Endothelial cell of umbilical vein (primary cell): Measurements from ENCODE around the gene PLA2R1. TPM values are rescaled to one million over a fixed set of nuclear protein-coding genes. Genes with fewer than 3 reads are reported as not detected.

Source experiments
- BruUV-seq: library from RNA; stranded (reverse); fragments of 400-500 nt; replicated peaks from 2 replicates; lab custom pipeline; 2021; lab: Mats Ljungman, UMichigan
- CTCF ChIA-PET: fragments of 300-600, 350-600 bp; sonication (Branson Sonifier 250); formaldehyde crosslinking; loops from one replicate; lab custom pipeline; 2021; ENCODE audit warnings: antibody characterized with exemption, inconsistent platforms; lab: Charles Lee
- POLR2A ChIA-PET: fragments of 300-600, 350-600 bp; sonication (Branson Sonifier 250); formaldehyde crosslinking; loops from one replicate; lab custom pipeline; 2021; ENCODE audit warnings: antibody characterized with exemption, inconsistent platforms; lab: Charles Lee
- DNase-seq: peaks from one replicate; pipeline ENCODE4 v3.0.0-alpha.2; 2011; ENCODE audit warnings: low read depth, low spot score
- FAIRE-seq: peaks from 2 replicates; lab custom pipeline; 2011; peaks lifted over from hg19 to GRCh38; lab: Jason Lieb, UNC
- H2AFZ ChIP-seq: 2 replicates; pipeline ENCODE4 v1.6.0; 2012; ENCODE audit warnings: low read depth, low read length, control low read depth, inconsistent platforms
- H3K27ac ChIP-seq: 2 replicates; pipeline ENCODE4 v1.5.1; 2011; ENCODE audit warnings: low read depth, mild to moderate bottlenecking, control low read depth, low read length, moderate library complexity; ENCODE audit not compliant: insufficient read depth
- H3K27me3 ChIP-seq, 2 experiments: 2 replicates each; pipeline versions ENCODE4 v1.6.0 to v1.6.1; 2011; ENCODE audit warnings: low read length in 2 of 2, mixed read lengths in 1 of 2; ENCODE audit not compliant: control insufficient read depth in 2 of 2, insufficient read depth in 2 of 2
- H3K36me3 ChIP-seq, 2 experiments: 2 replicates in 1 of 2; 3 replicates in 1 of 2; pipeline ENCODE4 v1.5.1; 2011; ENCODE audit warnings: low read length in 2 of 2, mild to moderate bottlenecking in 1 of 2, moderate library complexity in 1 of 2; ENCODE audit not compliant: control insufficient read depth in 2 of 2, insufficient read depth in 2 of 2; ENCODE audit errors: extremely low read depth in 1 of 2
- H3K4me1 ChIP-seq: 3 replicates; pipeline ENCODE4 v1.5.1; 2011; ENCODE audit warnings: mild to moderate bottlenecking, low read length; ENCODE audit not compliant: control insufficient read depth, insufficient read depth; ENCODE audit errors: extremely low read depth
- H3K4me2 ChIP-seq: 2 replicates; pipeline ENCODE4 v1.6.1; 2011; ENCODE audit warnings: low read length, control low read depth, mixed read lengths; ENCODE audit not compliant: insufficient read depth
- H3K4me3 ChIP-seq, 3 experiments: fragments of 200-600 bp in 1 of 3; sonication (generic), shearing (Covaris generic) in 1 of 3; replicated peaks in 1 of 3; 2 replicates each; pipeline ENCODE4 v1.5.1; 2011 to 2016; ENCODE audit warnings: control low read depth in 3 of 3, low read length in 3 of 3, mild to moderate bottlenecking in 2 of 3, inconsistent platforms in 1 of 3, low read depth in 1 of 3, moderate library complexity in 1 of 3; ENCODE audit not compliant: insufficient read depth in 1 of 3
- H3K79me2 ChIP-seq: 2 replicates; pipeline ENCODE4 v1.6.0; 2012; ENCODE audit warnings: low read length, inconsistent platforms; ENCODE audit not compliant: control insufficient read depth, insufficient read depth
- H3K9ac ChIP-seq: replicated peaks from 2 replicates; pipeline ENCODE3; 2011; ENCODE audit warnings: low read length, control low read depth; ENCODE audit not compliant: insufficient read depth; ENCODE audit errors: extremely low read depth
- H3K9me1 ChIP-seq: replicated peaks from 3 replicates; pipeline ENCODE4 v1.6.0; 2011; ENCODE audit warnings: mild to moderate bottlenecking, low read length; ENCODE audit not compliant: control insufficient read depth, insufficient read depth; ENCODE audit errors: extremely low read depth
- H3K9me3 ChIP-seq: replicated peaks from 2 replicates; pipeline ENCODE4 v1.5.1; 2012; ENCODE audit warnings: low read length, inconsistent platforms; ENCODE audit not compliant: control insufficient read depth, insufficient read depth
- H4K20me1 ChIP-seq: replicated peaks from 2 replicates; pipeline ENCODE3; 2011; ENCODE audit warnings: mild to moderate bottlenecking, low read length; ENCODE audit not compliant: control insufficient read depth, insufficient read depth; ENCODE audit errors: extremely low read depth
- CTCF ChIP-seq, 2 donors: IDR thresholded peaks; 1 replicate in 1 of 2; 2 replicates in 1 of 2; pipeline ENCODE4 v1.5.1; 2011; ENCODE audit warnings: low read length in 2 of 2, mild to moderate bottlenecking in 2 of 2, moderate library complexity in 2 of 2, control low read depth in 1 of 2, inconsistent platforms in 1 of 2, low read depth in 1 of 2; ENCODE audit not compliant: insufficient read depth in 1 of 2; ENCODE audit errors: extremely low read depth in 1 of 2
- EZH2 ChIP-seq: IDR thresholded peaks from 2 replicates; pipeline ENCODE4 v1.6.1; 2012; ENCODE audit warnings: borderline replicate concordance, low read depth, mild to moderate bottlenecking, moderate library complexity, low read length, inconsistent platforms; ENCODE audit not compliant: severe bottlenecking
- FOS ChIP-seq: IDR thresholded peaks from 2 replicates; pipeline ENCODE4 v1.6.1; 2011; ENCODE audit warnings: mild to moderate bottlenecking, low read length, moderate library complexity, borderline replicate concordance; ENCODE audit not compliant: insufficient read depth
- GATA2 ChIP-seq: IDR thresholded peaks from 2 replicates; pipeline ENCODE4 v1.7.0; 2011; ENCODE audit warnings: low read depth, mild to moderate bottlenecking, moderate library complexity, mixed read lengths, low read length; ENCODE audit not compliant: insufficient read length, insufficient read depth
- JUN ChIP-seq: IDR thresholded peaks from 2 replicates; pipeline ENCODE4 v1.6.1; 2011; ENCODE audit warnings: borderline replicate concordance, low read depth; ENCODE audit not compliant: insufficient read length, insufficient read depth
- MAX ChIP-seq: IDR thresholded peaks from 2 replicates; pipeline ENCODE4 v1.6.1; 2011; ENCODE audit not compliant: insufficient read depth, insufficient read length
- MYC ChIP-seq: IDR thresholded peaks from one replicate; pipeline ENCODE4 v1.6.1; 2011; ENCODE audit warnings: mild to moderate bottlenecking, low read depth, low read length
- POLR2A ChIP-seq: IDR thresholded peaks from 2 replicates; pipeline ENCODE4 v1.6.1; 2012; ENCODE audit warnings: low read depth, mild to moderate bottlenecking, control low read depth, low read length
- POLR2AphosphoS5 ChIP-seq: IDR thresholded peaks from 2 replicates; pipeline ENCODE4 v1.6.1; 2012; ENCODE audit warnings: low read depth, mild to moderate bottlenecking, control low read depth, low read length, moderate library complexity; ENCODE audit not compliant: insufficient read depth
- dilution Hi-C: fragments of 300-500 bp; cut with MboI; formaldehyde crosslinking; loops from one replicate; pipeline ENCODE4 v1.15.0; 2019; ENCODE audit warnings: low sequenced_read_pairs; ENCODE audit not compliant: extremely low pct_ligation_motif_present
- intact Hi-C: fragments of 100-400 bp; cut with micrococcal nuclease; formaldehyde crosslinking; loops from one replicate; pipeline ENCODE4 v1.10.0; 2022
- polyA plus RNA-seq, 4 experiments: library from polyadenylated mRNA; depleted of rRNA in 3 of 4; stranded (reverse) in 3 of 4; unstranded in 1 of 4; fragments of >200 nt; gene quantifications; 2 replicates each; pipeline versions ENCODE4 v1.2.1 to v1.2.3, GENCODE V29; 2011 to 2012; ENCODE audit warnings: missing spikeins in 1 of 4
- total RNA-seq: library from RNA; stranded (reverse); gene quantifications from 2 replicates; pipeline ENCODE4 v1.2.3, GENCODE V29; 2021

PLA2R1 gene
- total and polyA plus RNA-seq, 2 donors (not counting 3 experiments of a cell fraction or from before 2014, with no cell fraction given), result 6.9 to 14.4 TPM

GRCh38 chr2:159926695-159927094 is 135.7 kb downstream of the PLA2R1 start:
- intact Hi-C loops (no loop called here), dilution Hi-C loops (no loop called here)
- TF ChIP-seq POLR2A, result no peak
- no peak for TF ChIP-seq JUN
- TF ChIP-seq CTCF (IDR thresholded peaks at IDR 0.05; ENCODE audit: extremely low read depth in 1 of 2, insufficient read depth in 1 of 2, low read depth in 1 of 2, low read length in 2 of 2), result no peak
- no peak for TF ChIP-seq MAX
- TF ChIP-seq GATA2, result no peak
- TF ChIP-seq POLR2AphosphoS5, result no peak
- no peak for TF ChIP-seq FOS
- no peak for TF ChIP-seq MYC
- TF ChIP-seq EZH2, result no peak
- no peaks in the 10 kb centered on the region for H3K4me1 ChIP-seq
- H3K27ac ChIP-seq, result no peak overlapping the region
- H3K4me2 ChIP-seq, result no peak overlapping the region
- H3K4me3 ChIP-seq, result no peak overlapping the region
- BruUV-seq, result no TSS peak
- no peaks in the 10 kb centered on the region for H3K9me3 ChIP-seq
- POLR2A ChIA-PET, result no interaction called here
- CTCF ChIA-PET, result interaction anchor here (1.5 to 1.7 kb wide), 2 partner anchors 11 to 13 kb away, joined by 3 to 7 read pairs; no protein-coding TSS in a partner anchor
- no peak overlapping the region for H2AFZ ChIP-seq
- H3K9me1 ChIP-seq, result no peaks in the 10 kb centered on the region
- H3K79me2 ChIP-seq, result no peaks in the 10 kb centered on the region
- peaks cover 0 to 2% of the 10 kb centered on the region in 2 experiments for H3K36me3 ChIP-seq
- no peaks in the 10 kb centered on the region for H3K27me3 ChIP-seq
- FAIRE-seq (no peak), DNase-seq (no peak)
- no peak overlapping the region for H3K9ac ChIP-seq
- no peaks in the 10 kb centered on the region for H4K20me1 ChIP-seq
